SH-SY5Y (cell line): ENCODE data around the gene CAB39.

Experiments used
- GATA2 ChIP-seq: IDR thresholded peaks from 2 replicates; pipeline ENCODE4 v1.6.1; 2011; ENCODE audit warnings: mild to moderate bottlenecking, low read depth, low read length
- GATA3 ChIP-seq: IDR thresholded peaks from 2 replicates; pipeline ENCODE4 v1.6.1; 2011; ENCODE audit warnings: low read depth, mild to moderate bottlenecking, low read length, moderate library complexity

DNA sequence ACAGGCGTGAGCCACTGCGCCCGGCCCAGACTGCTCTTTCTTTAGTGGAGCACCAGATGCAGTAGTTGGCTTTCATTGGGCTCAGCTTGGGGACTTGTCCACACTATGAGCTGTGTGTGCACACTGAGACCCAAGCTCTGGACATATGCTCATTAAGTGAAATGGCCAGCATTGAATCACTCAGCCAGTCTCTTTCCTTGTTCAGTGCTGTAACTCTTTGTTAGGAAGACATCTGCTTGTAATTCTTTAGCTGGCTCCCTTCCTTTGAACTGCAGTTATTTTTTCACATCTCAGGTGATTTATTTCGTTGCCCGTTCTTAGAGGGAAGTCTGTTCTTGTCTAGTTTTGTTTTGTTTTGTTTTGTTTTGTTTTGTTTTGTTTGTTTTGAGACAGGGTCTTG is 70.5 kb downstream of the CAB39 start:
- TF ChIP-seq GATA2 (no peak), GATA3 (no peak)
